HEK293 (cell line): Measurements from ENCODE around the gene CXCL12.

ENCODE experiments used
- CTCF ChIA-PET: fragments of 350-600 bp; formaldehyde crosslinking; extraction: SDS; loops from one replicate; lab custom pipeline; 2021; ENCODE audit warnings: antibody characterized with exemption; lab: Yijun Ruan, JAX
- POLR2A ChIA-PET: fragments of 300-600 bp; formaldehyde crosslinking; extraction: SDS; loops from one replicate; lab custom pipeline; 2020; ENCODE audit warnings: antibody characterized with exemption, inconsistent platforms; lab: Yijun Ruan, JAX
- H3K27ac ChIP-seq: fragments of 200-500 bp; sonication (Bioruptor generic); 2 replicates; pipeline ENCODE4 v1.5.1; 2014; ENCODE audit warnings: low read depth, low read length, control low read depth, inconsistent platforms; ENCODE audit errors: extremely low read depth
- H3K36me3 ChIP-seq, 2 experiments: fragments of 200-500 bp in 1 of 2; sonication (Bioruptor generic) in 1 of 2; 1 replicate in 1 of 2; 2 replicates in 1 of 2; pipeline ENCODE4 v1.5.1; 2014 to 2017; ENCODE audit warnings: inconsistent platforms in 2 of 2, low read length in 2 of 2; ENCODE audit not compliant: control insufficient read depth in 2 of 2, insufficient read depth in 1 of 2
- H3K4me1 ChIP-seq: fragments of 200-500 bp; sonication (Bioruptor generic); 2 replicates; pipeline ENCODE4 v1.5.1; 2014; ENCODE audit warnings: mild to moderate bottlenecking, low read length, inconsistent platforms; ENCODE audit not compliant: control insufficient read depth, insufficient read depth
- H3K4me3 ChIP-seq: 2 replicates; pipeline ENCODE4 v1.5.1; 2011; ENCODE audit warnings: low read depth, mild to moderate bottlenecking, control low read depth, low read length, moderate library complexity
- H3K9me3 ChIP-seq: fragments of 200-500 bp; sonication (Bioruptor generic); 2 replicates; pipeline ENCODE4 v1.5.1; 2014; ENCODE audit warnings: low read depth, low read length, inconsistent platforms; ENCODE audit not compliant: control insufficient read depth, insufficient read depth
- GLI2 ChIP-seq: fragments of 450-650 bp; formaldehyde crosslinking; IDR thresholded peaks from 2 replicates; pipeline ENCODE4; 2017; ENCODE audit warnings: missing biosample characterization, missing genetic modification characterization, low read depth, borderline replicate concordance
- GLI4 ChIP-seq: fragments of 450-650 bp; formaldehyde crosslinking; IDR thresholded peaks from 2 replicates; pipeline ENCODE4 v1.5.1; 2016; ENCODE audit warnings: missing biosample characterization, missing genetic modification characterization
- HIC1 ChIP-seq: fragments of 450-650 bp; formaldehyde crosslinking; IDR thresholded peaks from 2 replicates; pipeline ENCODE4 v1.5.1; 2016; ENCODE audit warnings: missing biosample characterization, missing genetic modification characterization
- HOXD13 ChIP-seq: sonication (generic); formaldehyde crosslinking; IDR thresholded peaks from 2 replicates; pipeline ENCODE4 v1.8.0; 2022; ENCODE audit warnings: missing genetic modification reagents, borderline replicate concordance
- KLF1 ChIP-seq: fragments of 450-650 bp; formaldehyde crosslinking; IDR thresholded peaks from 2 replicates; pipeline ENCODE4 v1.5.1; 2016; ENCODE audit warnings: missing biosample characterization, missing genetic modification characterization
- KLF7 ChIP-seq: fragments of 450-650 bp; formaldehyde crosslinking; IDR thresholded peaks from 2 replicates; pipeline ENCODE4 v1.5.1; 2016; ENCODE audit warnings: missing biosample characterization, missing genetic modification characterization, borderline replicate concordance
- PRDM6 ChIP-seq: fragments of 450-650 bp; formaldehyde crosslinking; IDR thresholded peaks from 2 replicates; pipeline ENCODE4 v1.5.1; 2017; ENCODE audit warnings: missing biosample characterization, missing genetic modification characterization
- SP2 ChIP-seq: fragments of 450-650 bp; formaldehyde crosslinking; IDR thresholded peaks from 2 replicates; pipeline ENCODE4 v1.5.1; 2016; ENCODE audit warnings: missing biosample characterization, missing genetic modification characterization
- ZFP3 ChIP-seq: fragments of 450-650 bp; formaldehyde crosslinking; IDR thresholded peaks from 2 replicates; pipeline ENCODE4 v1.5.1; 2016; ENCODE audit warnings: low read depth, missing biosample characterization, missing genetic modification characterization
- ZIC2 ChIP-seq: fragments of 450-650 bp; formaldehyde crosslinking; IDR thresholded peaks from 2 replicates; pipeline ENCODE4 v1.5.1; 2016; ENCODE audit warnings: missing biosample characterization, missing genetic modification characterization
- ZNF114 ChIP-seq: fragments of 450-650 bp; formaldehyde crosslinking; IDR thresholded peaks from 2 replicates; pipeline ENCODE4 v1.5.0; 2017; ENCODE audit warnings: missing biosample characterization, missing genetic modification characterization
- ZNF133 ChIP-seq: fragments of 450-650 bp; formaldehyde crosslinking; IDR thresholded peaks from 2 replicates; pipeline ENCODE4 v1.5.1; 2016; ENCODE audit warnings: missing biosample characterization, missing genetic modification characterization
- ZNF157 ChIP-seq: fragments of 450-650 bp; formaldehyde crosslinking; IDR thresholded peaks from 2 replicates; pipeline ENCODE4 v1.5.1; 2016; ENCODE audit warnings: missing biosample characterization, missing genetic modification characterization
- ZNF184 ChIP-seq: fragments of 450-650 bp; IDR thresholded peaks from 2 replicates; pipeline ENCODE4 v1.5.1; 2018; ENCODE audit warnings: missing biosample characterization, mild to moderate bottlenecking, missing genetic modification characterization
- ZNF280D ChIP-seq: fragments of 450-650 bp; formaldehyde crosslinking; IDR thresholded peaks from 2 replicates; pipeline ENCODE4 v1.5.1; 2016; ENCODE audit warnings: missing biosample characterization, missing genetic modification characterization
- ZNF292 ChIP-seq: fragments of 450-650 bp; formaldehyde crosslinking; IDR thresholded peaks from 2 replicates; pipeline ENCODE4 v1.5.1; 2016; ENCODE audit warnings: low read depth, missing biosample characterization, missing genetic modification characterization, borderline replicate concordance
- ZNF324 ChIP-seq: fragments of 450-650 bp; formaldehyde crosslinking; IDR thresholded peaks from 2 replicates; pipeline ENCODE4 v1.5.1; 2016; ENCODE audit warnings: missing biosample characterization, missing genetic modification characterization
- ZNF350 ChIP-seq: fragments of 450-650 bp; formaldehyde crosslinking; IDR thresholded peaks from 2 replicates; pipeline ENCODE4 v1.5.0; 2017; ENCODE audit warnings: missing biosample characterization, mild to moderate bottlenecking, missing genetic modification characterization
- ZNF366 ChIP-seq: fragments of 450-650 bp; formaldehyde crosslinking; conservative IDR thresholded peaks from 2 replicates; pipeline ENCODE4 v1.5.1; 2016; ENCODE audit warnings: missing biosample characterization, missing genetic modification characterization
- ZNF423 ChIP-seq: fragments of 450-650 bp; formaldehyde crosslinking; IDR thresholded peaks from 2 replicates; pipeline ENCODE4 v1.5.1; 2016; ENCODE audit warnings: missing biosample characterization, missing genetic modification characterization
- ZNF426 ChIP-seq: fragments of 450-650 bp; formaldehyde crosslinking; IDR thresholded peaks from 2 replicates; pipeline ENCODE4 v1.5.1; 2017; ENCODE audit warnings: missing biosample characterization, missing genetic modification characterization, mild to moderate bottlenecking, inconsistent platforms, moderate library complexity
- ZNF48 ChIP-seq: fragments of 450-650 bp; formaldehyde crosslinking; IDR thresholded peaks from 2 replicates; pipeline ENCODE4 v1.5.1; 2016; ENCODE audit warnings: missing biosample characterization, missing genetic modification characterization
- ZNF585B ChIP-seq: fragments of 450-650 bp; formaldehyde crosslinking; IDR thresholded peaks from 2 replicates; pipeline ENCODE4 v1.5.1; 2016; ENCODE audit warnings: missing biosample characterization, missing genetic modification characterization
- ZNF707 ChIP-seq: fragments of 450-650 bp; formaldehyde crosslinking; IDR thresholded peaks from 2 replicates; pipeline ENCODE4 v1.5.1; 2016; ENCODE audit warnings: missing biosample characterization, missing genetic modification characterization

CXCL12 gene

GRCh38 chr10:44372181-44372580 is 12.7 kb downstream of the CXCL12 start:
- Histone ChIP-seq H3K27ac (no peak overlapping the region), H3K36me3 (no peaks in the 10 kb centered on the region), H3K4me3 (no peak overlapping the region), H3K4me1 (peaks cover 7% of the 10 kb centered on the region; the same call in 1 of the 2 replicates), H3K9me3 (no peaks in the 10 kb centered on the region)
- ChIA-PET POLR2A (no interaction called here), CTCF (interaction anchor here (0.7 kb wide), 1 partner anchor 667 kb away, joined by 5 read pairs; no protein-coding TSS in a partner anchor)
- no peak for TF ChIP-seq ZNF184 (tag by site-specific recombination)
- no peak for TF ChIP-seq ZNF350 (tag by site-specific recombination)
- TF ChIP-seq GLI4 (tag by site-specific recombination): no peak
- no peak for TF ChIP-seq ZNF48 (tag by site-specific recombination)
- TF ChIP-seq ZNF157 (tag by site-specific recombination): no peak

GRCh38 chr10:44370731-44371248 is 14.1 kb downstream of the CXCL12 start:
- TF ChIP-seq PRDM6 (tag by site-specific recombination) (no peak), ZNF423 (tag by site-specific recombination) (no peak), ZNF324 (no peak), ZNF280D (tag by site-specific recombination) (no peak), ZNF426 (tag by site-specific recombination) (no peak), ZNF366 (tag by site-specific recombination) (no peak), ZFP3 (tag by site-specific recombination) (no peak), ZNF114 (tag by site-specific recombination) (no peak), ZIC2 (tag by site-specific recombination) (no peak), HOXD13 (no peak), ZNF133 (tag by site-specific recombination) (no peak), ZNF585B (tag by site-specific recombination) (no peak), GLI2 (tag by site-specific recombination) (no peak), ZNF292 (tag by site-specific recombination) (no peak), KLF1 (tag by site-specific recombination) (no peak), HIC1 (tag by site-specific recombination) (no peak), SP2 (no peak), KLF7 (tag by site-specific recombination) (no peak), ZNF707 (tag by site-specific recombination) (no peak)
- Histone ChIP-seq H3K36me3 (no peaks in the 10 kb centered on the region), H3K27ac (no peak overlapping the region), H3K4me1 (no peaks in the 10 kb centered on the region), H3K4me3 (no peak overlapping the region), H3K9me3 (no peaks in the 10 kb centered on the region)
- POLR2A ChIA-PET: no interaction called here
- CTCF ChIA-PET: interaction anchor here (0.6 to 0.9 kb wide), 2 partner anchors 15 to 182 kb away, joined by 3 to 4 read pairs; no protein-coding TSS in a partner anchor
